Erythroblast (primary cell): ENCODE measurements around the gene LGALS8.

Experiments
- GATA1 ChIP-seq: IDR thresholded peaks from 2 replicates; pipeline ENCODE4 v1.6.1; 2011; ENCODE audit warnings: low read depth, mild to moderate bottlenecking, control low read depth, low read length, moderate library complexity
- POLR2A ChIP-seq: IDR thresholded peaks from 2 replicates; pipeline ENCODE4 v1.6.1; 2011; ENCODE audit warnings: mild to moderate bottlenecking, low read length

GRCh38 chr1:236518322-236518721, 5.5 kb upstream of the LGALS8 start:
- no peak for TF ChIP-seq POLR2A
- TF ChIP-seq GATA1: no peak
